Measurements from ENCODE around the gene IP6K1. TPM values are rescaled to one million over a fixed set of nuclear protein-coding genes. Genes with fewer than 3 reads are reported as not detected.

The IP6K1 gene
- total and polyA plus RNA-seq, 10 of the 15 experiments (the other 5 are each of a cell fraction or from before 2014, with no cell fraction given): 1.3 to 30.6 (median 18.2) TPM

GRCh38 chr3:49763981-49764380 lies 22.4 kb downstream of the IP6K1 start (continued):
- TF ChIP-seq CUX1 (IDR thresholded peaks at IDR 0.05; ENCODE audit: insufficient replicate concordance, low read depth, low read length): no peak
- no peak for TF ChIP-seq MYC (IDR thresholded peaks at IDR 0.05; ENCODE audit: insufficient read depth, insufficient read length, insufficient replicate concordance, low read length, severe bottlenecking)
- no peak for TF ChIP-seq EGR1 (IDR thresholded peaks at IDR 0.05; ENCODE audit: borderline replicate concordance in 1 of 2, low read depth in 2 of 2, low read length in 2 of 2)

GRCh38 chr3:49761661-49762060 lies 24.7 kb downstream of the IP6K1 start:
- Histone ChIP-seq H3K4me3 (no peak overlapping the region), H3K36me3 (ENCODE audit: control insufficient read depth in 2 of 2, insufficient read depth in 2 of 2, low read length in 1 of 2) (no peaks in the 10 kb centered on the region; a peak in 2 of 4 replicates), H3K27ac (ENCODE audit: control insufficient read depth, insufficient read depth) (no peak overlapping the region), H2AFZ (ENCODE audit: control insufficient read depth, low read depth, low read length) (no peak overlapping the region), H4K20me1 (ENCODE audit: control insufficient read depth, insufficient read depth) (no peaks in the 10 kb centered on the region; the same call in 1 of the 2 replicates), H3K79me2 (ENCODE audit: control insufficient read depth, insufficient read depth, low read length) (no peaks in the 10 kb centered on the region; the same call in 1 of the 2 replicates), H3K4me2 (ENCODE audit: control insufficient read depth, insufficient read depth) (no peak overlapping the region), H3K9ac (ENCODE audit: control insufficient read depth, insufficient read depth, low read length) (no peak overlapping the region), H3K9me3 (replicated peaks; ENCODE audit: control insufficient read depth, insufficient read depth, low read length) (no peaks in the 10 kb centered on the region), H3K27me3 (replicated peaks in 1 of 2; ENCODE audit: control insufficient read depth in 2 of 2, insufficient read depth in 2 of 2, low read length in 1 of 2) (no peaks in the 10 kb centered on the region), H3K4me1 (ENCODE audit: control insufficient read depth, insufficient read depth, low read length) (no peaks in the 10 kb centered on the region)
- FAIRE-seq (no peak), ATAC-seq (no peak), DNase-seq (ENCODE audit: low read depth, low spot score) (no peak)
- CTCF ChIA-PET: no interaction called here
- RAD21 ChIA-PET (ENCODE audit: unreplicated experiment): no interaction called here
- BruUV-seq (replicated peaks): no TSS peak
- TF ChIP-seq SP1 (IDR thresholded peaks at IDR 0.05; ENCODE audit: low read depth, low read length) (no peak), LARP7 (IDR thresholded peaks at IDR 0.05) (no peak), NKRF (conservative IDR thresholded peaks at IDR 0.05) (no peak), ZZZ3 (IDR thresholded peaks at IDR 0.05; ENCODE audit: control insufficient read depth, insufficient read length, low read depth) (no peak), ZNF274 (IDR thresholded peaks at IDR 0.05; ENCODE audit: insufficient read depth, insufficient read length) (no peak), NR2F1 (conservative IDR thresholded peaks at IDR 0.05) (no peak), HSF1 (IDR thresholded peaks at IDR 0.05; ENCODE audit: low read depth, low read length) (no peak), MEF2A (IDR thresholded peaks at IDR 0.05; ENCODE audit: insufficient read depth, low read depth, low read length) (no peak), STAT3 (IDR thresholded peaks at IDR 0.05; ENCODE audit: low read depth, low read length) (no peak), ASH2L (IDR thresholded peaks at IDR 0.05; ENCODE audit: borderline replicate concordance, low read depth) (no peak), JUNB (IDR thresholded peaks at IDR 0.05) (no peak), BACH1 (IDR thresholded peaks at IDR 0.05; ENCODE audit: borderline replicate concordance) (no peak)
- intact Hi-C loops (cut with micrococcal nuclease; ENCODE audit: unreplicated experiment) (no loop called here), in situ Hi-C loops (cut with MboI) (no loop called here)
- POLR2A ChIA-PET: no interaction called here
- WGBS (ENCODE audit: insufficient coverage, insufficient replicate concordance, low lambda C conversion rate, missing lambda C conversion rate): 81% methylated on average over 3 of the region's 3 CpGs
- SMC1A ChIA-PET (ENCODE audit: uncharacterized antibody, unreplicated experiment): no interaction called here
